AML-193 (cell line): ENCODE data around the gene PERCC1.

ENCODE experiments used
- DNase-seq, 2 experiments: peaks; one replicate each; lab custom pipeline; 2025; lab: John Stamatoyannopoulos, UW

The PERCC1 gene

DNA sequence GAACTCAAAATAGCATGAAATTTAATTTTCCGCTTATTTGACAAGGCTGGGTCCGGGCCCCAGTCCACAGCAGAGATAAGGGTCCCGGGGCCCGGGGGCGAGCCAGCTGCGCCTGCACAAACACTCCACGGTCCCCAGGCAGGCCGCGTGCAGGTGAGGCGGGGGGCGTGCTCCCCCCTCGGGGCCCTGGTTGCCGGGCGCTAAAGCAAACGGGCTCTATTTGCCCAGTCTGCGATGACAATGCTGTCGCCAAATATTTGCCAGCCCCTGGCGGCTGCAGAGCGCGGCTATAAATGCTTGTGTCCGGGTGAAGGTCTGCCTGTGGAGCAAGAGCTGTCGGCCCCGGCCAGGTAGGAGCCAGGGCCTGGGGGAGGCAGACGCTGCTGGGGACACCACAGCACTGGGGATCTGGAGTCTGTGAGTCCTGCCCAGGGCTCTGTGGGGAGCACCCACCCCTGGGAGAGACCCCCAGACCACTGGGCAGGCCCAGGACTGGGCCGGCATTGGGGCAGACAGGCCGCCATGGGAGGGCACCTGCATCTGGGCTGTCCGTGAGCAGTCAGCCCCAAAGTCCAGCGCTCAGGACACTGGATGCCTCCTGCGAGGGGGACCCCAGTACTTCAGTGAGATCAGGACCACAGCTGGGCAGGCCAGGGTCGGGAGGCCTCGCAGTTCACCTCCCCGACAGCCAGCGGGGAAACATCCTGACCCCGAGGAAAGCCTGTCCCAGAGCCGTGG is at the start of gene PERCC1:
Gene PERCC1 (plus strand): TSS at position 320 of the 738 bp plus-strand sequence. CDS start 1,516 bp downstream, outside the sequence.
- DNase-seq: no peak

DNA sequence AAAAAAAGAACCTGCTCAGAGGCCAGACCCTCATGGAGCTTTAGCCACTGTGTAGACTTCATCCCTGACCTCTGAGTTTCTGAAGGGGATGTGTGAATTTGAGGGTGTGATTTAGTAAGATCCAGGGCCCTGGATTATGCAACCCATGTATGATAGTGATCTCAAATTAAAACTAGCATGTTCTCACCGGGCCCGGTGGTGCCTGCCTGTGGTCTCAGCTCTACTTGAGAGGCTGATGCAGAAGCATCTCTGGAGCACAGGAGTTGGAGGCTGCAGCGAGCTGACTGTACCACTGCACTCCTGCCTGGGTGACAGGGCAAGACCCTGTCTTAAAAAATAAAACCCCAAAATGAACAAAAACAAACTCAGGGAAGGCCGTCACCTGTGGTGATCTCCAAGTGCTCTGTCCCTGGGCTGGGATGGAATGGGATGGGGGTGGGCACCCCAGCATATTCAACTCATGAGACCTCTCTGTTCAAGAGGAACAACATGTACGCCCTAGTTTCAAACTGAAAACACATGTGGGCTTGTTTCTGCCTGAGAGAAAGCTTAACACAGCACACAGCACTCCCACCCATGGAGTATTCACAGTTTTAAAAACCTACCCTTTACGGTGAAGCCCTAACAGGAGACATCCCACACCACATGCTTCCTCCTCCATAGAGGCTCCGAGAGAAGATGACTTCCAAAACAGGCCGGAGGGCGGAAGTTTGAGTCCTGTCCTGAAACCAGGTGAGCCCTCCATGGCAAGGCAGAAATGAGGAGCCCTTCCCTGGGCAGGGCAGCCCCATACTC is 49.1 kb upstream of the PERCC1 start:
- no peak for DNase-seq

DNA sequence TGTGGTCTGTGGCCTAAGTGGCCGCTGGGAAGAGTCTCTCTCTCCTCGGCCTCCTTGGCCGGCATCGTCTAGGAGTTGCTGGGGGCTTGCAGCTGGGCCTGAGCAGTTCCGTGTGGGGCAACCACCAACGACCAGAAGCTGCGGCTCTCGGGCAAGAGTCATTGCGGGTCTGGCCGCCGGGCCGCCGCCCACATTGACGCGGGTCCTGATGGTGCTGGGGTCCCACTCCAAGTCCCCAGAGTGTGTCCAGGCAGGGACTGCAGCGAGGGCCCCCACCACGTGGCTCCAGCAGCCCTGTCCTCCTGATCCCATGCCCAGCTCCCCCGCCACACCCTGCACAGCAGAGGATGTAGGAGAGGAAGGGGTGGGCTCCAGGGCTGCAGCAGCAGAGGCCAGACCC is 47.3 kb upstream of the PERCC1 start:
- DNase-seq: no peak

DNA sequence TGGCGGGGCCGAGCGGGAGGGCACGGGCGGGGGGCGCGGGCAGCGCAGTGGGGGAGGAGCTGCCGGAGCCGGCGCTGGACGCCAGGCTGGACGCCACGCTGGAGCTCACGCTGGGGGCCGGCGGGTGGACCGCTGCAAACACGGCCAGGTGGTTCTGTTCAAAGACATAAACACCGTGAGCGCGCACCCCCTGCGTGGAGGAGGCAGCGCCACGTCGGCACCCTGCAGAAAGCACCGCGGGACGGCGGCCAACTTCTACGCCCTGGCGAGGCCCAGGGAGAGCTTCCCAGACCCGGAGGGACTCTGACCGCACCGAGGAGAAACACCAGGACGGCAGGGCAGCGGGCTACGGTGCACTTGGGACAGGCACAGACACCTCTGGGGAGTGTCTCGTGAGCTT is 45.6 kb upstream of the PERCC1 start:
- DNase-seq: no peak

DNA sequence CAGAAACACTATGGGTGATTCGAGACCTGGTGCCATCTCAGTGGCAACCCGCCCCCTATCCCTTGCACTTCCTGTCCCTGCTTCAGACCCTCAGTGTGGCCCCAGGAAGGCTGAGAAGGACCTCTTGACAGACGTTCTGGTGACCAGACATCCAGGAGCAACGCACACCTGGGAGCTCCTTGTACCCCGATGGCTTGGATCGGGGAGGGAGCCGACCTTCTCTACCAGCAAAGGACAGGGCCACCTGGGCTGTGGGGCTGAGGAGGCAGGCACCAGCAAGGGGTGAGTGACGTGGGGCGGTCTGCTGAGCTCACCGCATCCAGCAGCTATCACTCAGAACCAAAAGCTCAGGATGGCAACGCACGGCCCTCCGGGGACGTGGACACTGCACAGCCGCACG is 43.5 kb upstream of the PERCC1 start:
- DNase-seq: no peak

DNA sequence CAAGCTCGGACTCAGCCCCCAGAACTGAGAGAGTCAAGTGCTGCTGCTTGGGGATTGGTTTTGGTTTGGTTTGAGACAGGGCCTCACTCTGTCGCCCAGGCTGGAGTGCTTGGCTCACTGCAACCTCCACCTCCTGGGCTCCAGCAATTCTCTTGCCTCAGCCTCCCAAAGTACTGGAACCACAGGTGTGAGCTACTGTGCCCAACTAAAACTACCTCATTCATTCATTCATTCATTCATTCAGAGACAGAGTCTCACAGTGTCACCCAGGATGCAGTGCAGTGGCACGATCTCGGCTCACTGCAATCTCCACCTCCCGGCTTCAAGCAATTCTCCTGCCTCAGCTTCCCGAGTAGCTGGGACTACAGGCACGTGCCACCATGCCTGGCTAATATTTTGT is 41.1 kb upstream of the PERCC1 start:
- no peak for DNase-seq

DNA sequence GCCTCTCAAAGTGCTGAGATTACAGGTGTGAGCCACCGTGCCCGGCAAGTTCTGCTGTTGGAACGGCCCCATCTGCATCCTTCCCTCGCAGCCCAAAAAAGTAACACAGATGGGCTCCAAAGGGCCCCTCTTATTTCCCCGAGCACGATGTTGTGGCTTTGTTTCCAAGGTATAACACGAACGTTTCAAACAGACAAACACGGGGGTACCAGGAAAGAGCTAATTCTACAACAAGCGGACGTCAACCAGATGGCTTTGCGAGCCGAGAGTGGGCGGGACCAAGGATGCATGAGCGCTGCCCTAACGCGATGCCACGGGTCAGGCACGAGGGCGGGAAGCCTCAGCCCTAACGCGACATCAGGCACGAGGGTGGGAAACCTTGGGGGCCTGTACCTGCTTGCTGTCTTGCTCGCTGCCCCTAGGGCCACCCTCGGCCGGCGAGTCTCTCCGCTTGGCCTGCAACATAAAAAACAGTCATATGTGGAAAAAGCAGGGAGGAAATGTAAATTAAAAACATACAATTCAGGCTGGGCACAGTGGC is 40.6 kb upstream of the PERCC1 start:
- DNase-seq: no peak

DNA sequence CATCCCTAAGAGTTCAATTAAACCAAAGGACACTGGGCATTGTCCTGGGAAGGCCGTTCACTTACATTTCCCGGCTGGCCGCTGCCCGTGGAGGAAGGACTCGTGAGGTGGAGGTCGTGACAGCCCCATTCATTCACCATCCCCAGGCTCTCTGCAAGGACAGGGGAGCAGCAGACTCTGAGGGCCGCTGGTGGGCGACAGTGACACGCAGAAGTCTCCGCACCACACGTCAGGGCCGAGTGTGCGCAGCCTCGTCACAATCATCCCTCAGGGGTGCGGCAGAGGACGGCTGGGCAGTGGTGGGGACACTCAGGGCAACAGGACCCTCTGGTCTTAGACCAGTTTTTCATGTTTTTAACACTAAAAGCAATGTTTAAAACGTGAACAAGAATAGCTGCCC is 38.1 kb upstream of the PERCC1 start:
- DNase-seq: no peak

DNA sequence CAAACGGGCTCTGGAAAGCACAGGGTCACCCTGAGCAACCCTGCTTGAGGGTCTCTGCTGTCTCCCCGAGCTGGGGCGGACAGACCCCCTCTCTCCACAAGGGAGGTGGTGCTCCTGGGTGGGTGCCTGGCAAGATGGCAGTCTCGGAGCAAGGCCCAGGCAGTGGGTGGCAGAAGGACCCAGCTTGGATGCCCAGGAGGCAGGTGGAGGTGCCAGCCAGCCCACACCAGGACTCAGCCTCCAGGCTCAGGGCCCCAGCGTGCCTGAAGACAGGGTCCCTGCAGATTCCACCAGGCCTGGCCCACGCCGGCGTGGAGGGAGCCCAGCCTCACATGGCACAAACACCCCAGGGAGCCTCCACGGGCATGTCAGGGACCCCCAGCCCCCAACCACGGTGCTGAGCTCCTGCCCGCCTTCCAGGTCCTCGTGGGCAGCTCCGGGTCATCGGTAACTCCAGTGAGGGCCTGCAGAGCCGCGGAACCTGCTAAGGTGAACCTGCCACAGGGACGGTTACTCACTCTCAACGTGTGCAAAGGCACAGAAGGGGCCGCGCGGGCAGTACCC is 37.2 kb upstream of the PERCC1 start:
- no peak for DNase-seq

DNA sequence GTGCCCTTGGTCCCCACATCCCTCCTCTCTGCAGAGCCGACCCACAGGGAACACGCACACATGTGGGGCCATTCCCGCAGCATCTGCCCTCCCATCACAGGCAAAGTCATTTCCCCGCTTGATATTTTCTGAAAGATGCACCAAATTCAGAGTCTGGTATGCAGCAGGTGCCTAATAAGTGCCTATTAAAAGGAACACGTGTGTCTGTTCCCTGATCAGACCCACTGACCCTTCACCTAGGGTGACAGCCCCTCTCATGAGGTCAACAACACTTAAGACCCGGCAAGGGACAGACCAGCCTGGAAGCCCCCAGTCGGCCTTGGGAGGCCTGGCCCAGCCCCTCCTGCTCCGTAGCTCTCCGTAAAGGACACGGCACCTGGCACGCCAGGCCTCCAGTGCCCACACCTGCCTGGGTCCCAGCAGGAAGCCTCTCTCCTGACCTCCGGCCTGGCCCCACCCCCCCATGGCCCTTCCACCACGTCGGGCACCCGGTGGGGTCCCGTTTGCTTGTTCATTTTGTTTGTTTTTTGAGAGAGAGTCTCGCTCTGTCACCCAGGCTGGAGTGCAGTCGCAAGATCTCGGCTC is 36.4 kb upstream of the PERCC1 start:
- DNase-seq: no peak

DNA sequence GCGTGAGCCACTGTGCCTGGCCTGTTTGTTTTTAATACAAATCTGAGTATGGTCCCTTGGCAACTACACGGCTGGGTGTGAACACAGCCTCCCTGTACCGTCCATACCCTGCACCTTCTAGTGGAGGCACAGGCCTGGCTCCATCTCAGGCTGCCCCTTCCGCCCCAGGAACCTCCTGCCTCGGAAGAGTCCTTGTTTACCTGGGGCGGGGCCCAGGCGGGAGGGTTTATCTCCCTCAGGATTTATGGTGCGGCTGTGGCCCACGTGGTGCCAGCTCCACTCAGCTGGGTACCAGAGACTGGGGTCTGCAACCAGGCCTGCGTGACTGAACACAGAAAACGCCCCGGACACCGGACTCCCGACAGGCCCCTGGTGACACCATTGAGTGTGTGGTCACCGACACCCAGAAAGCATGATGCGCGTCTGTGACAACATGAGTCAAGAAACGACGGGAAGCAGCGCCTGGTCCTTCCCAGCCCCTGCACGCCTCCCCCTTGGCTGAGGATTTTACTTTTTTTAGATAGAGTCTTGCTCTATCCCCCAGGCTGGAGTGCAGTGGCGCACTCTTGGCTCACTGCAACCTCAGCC is 35.3 kb upstream of the PERCC1 start:
- no peak for DNase-seq

DNA sequence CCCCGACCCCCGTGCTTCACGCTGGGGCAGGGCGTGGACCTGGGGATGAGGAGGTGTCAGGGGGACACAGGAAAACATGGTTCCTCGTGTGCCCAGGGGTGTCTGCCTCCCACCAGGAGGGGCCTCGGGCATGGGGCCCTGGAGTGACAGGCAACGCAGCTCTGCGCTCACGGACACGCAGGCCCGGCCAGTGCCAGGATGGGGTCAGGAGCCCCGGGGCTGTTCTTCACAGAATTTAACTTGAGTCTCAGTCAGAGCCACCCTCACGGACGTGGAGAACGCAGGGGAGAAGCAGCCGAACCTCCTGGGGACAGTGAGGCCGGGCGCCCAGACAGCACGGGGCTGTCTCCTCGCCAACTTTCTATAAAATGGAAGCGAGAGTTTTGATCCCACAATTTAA is 33.1 kb upstream of the PERCC1 start:
- DNase-seq: no peak

DNA sequence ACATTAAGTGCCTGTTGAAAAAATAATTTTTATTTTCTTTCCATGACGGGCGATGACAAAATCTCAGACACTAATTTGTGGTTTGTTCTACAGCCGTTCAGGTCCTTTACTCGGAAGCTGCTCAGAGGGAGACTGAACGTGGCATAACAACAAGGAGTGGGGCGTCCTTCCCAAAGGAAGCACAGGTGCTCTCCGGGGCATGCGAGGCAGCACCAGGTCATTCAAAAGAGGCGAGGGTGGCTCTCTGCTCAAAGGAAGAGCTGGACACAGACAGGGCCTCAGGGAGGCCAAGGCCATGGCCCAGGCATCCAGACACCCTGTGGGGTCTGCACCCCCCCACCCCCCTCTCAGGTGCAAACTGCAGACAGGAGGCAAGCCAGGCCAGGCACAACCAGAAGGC is 32.5 kb upstream of the PERCC1 start:
- DNase-seq: no peak

DNA sequence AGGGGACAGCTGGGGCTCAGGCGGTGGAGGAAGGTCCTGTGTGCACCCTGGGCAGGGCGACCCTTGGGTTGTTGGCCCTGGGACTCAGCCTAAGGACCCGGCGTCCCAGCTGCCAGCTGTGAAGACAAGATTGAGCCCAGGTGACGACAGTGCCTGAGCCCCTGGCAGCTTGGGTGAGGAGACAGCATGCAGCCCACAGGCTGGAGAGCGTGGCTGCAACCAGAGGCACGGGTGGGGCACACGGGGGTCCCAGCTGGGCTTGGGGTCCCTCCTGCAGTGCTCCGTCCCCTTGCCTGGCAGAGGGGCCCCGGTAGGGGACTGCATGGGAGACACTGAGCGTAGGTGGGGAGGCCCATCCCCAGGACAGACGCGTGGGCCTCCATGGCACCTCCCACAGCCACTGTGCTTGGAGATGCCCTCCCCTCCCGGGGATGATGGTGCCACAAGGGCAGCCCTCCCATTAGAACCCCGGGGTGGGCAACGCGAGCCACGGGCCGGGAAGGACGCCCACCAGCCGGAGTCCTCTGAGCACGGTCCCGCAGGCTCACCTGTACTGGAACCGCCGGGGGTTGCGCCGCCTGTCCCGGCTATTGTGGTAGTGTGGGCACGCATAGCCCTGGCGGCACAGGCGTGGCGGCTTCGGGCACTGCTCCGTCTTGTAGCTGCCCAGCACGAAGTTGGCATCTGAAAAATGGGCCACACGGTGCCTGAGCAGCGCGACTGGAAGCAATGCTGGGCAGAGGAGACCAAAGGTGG is 31.9 kb upstream of the PERCC1 start:
- no peak for DNase-seq

DNA sequence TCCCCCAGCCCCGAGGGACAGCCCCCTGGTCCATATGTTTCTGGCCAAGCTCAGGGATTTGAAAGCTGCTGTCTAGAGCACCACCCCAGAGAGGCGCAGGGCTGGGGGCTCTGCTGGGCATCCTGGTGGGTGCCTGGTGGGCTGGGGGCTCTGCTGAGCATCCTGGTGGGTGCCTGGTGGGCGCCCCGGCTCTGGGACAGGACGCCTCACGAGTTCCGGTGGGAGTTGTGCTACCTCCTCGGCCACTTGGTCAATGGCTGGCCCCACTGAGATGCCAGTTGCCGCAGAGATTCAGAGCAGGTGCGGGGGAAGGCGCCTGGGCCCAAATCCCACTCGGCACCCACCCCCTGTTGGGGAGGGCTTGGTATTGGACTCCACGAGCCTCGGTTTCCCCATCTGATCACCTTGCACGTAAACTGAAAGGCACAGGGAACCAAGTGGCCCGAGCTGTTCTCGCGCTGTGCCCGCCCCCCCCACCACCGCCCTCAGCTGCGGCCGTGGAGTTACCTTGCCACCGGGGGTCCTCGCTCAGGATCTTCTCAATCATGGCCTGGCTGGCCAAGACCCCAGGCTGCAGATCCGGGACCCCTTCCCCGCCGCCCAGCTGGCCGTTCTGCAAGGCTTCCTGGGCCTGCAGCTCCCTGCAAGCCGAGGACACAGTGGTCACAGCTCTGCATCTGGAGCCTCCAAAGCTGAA is 29.7 kb upstream of the PERCC1 start:
- DNase-seq: no peak

DNA sequence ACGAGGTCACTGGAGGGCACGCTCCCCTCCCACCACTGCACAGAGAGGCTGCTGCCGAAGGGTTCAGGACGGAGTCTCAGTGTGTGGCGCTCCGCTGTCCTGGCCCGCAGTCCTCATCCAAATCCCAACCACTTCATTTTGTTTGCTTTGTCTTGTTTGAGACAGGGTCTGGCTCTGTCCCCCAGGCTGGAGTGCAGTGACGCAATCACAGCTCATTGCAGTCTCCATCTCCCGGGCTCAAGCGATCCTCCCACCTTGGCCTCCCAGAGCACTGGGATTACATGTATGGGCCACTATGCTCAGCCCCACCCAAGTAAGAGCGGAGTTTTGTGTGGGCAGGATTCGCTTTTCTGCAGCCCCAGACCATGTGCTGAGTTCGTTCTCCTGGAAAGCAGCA is 29.1 kb upstream of the PERCC1 start:
- no peak for DNase-seq

DNA sequence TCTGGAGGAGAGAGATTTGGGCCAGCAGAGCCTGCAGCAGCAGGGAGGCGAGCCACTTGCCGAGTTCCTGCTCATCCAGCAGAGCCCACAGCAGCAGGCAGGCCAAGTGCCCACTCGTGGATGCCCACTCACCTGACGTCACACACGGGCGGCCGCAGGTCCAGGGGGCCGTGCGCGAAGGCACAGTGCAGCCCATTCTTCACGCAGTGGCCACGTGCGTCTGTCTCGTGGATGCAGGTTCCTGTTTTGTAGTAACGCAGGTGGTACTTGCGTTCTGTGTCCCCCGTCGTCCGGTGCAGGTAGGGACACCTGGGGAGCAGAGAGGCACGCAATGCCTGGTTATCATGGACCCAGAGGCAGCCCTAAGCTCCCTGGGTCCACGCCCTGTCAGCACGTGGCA is 27.8 kb upstream of the PERCC1 start:
- no peak for DNase-seq

DNA sequence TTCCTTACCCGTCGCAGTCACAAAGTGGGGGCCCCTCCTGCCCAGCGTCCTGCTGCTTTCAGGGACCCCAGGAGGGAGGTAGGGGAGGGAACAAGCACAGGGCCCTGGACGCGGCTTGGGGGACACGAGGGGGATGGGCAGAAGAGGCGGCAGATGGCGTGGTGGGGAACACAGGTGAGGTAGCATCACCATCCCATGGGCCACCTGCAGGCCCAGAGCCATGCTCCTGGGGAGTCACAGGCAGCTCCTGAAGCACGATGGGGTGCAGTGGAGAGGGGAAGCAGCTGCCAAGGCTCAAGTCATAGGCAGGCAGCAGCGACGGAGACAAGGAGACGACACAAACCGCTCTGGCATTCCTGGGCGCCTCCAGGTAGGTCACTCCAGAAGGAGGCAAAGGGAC is 27.1 kb upstream of the PERCC1 start:
- DNase-seq: no peak

DNA sequence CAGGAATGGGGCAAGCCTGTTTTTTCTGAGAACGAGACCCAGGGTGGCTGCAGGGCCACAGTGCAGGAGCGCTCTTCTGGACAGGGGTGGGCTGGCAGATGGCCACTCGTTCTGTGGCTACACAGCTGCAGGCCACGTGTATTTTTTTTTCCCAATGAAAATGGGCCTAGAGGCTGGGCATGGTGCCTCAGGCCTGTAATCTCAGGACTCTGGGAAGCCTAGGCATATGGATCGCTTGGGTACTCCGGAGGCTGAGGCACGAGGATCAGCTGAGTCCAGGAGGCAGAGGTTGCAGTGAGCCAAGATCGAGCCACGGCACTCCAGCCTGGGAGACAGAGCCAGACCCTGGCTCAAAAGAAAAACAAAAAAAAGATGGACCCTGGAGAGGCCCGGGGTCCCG is 23.1 kb upstream of the PERCC1 start:
- no peak for DNase-seq

DNA sequence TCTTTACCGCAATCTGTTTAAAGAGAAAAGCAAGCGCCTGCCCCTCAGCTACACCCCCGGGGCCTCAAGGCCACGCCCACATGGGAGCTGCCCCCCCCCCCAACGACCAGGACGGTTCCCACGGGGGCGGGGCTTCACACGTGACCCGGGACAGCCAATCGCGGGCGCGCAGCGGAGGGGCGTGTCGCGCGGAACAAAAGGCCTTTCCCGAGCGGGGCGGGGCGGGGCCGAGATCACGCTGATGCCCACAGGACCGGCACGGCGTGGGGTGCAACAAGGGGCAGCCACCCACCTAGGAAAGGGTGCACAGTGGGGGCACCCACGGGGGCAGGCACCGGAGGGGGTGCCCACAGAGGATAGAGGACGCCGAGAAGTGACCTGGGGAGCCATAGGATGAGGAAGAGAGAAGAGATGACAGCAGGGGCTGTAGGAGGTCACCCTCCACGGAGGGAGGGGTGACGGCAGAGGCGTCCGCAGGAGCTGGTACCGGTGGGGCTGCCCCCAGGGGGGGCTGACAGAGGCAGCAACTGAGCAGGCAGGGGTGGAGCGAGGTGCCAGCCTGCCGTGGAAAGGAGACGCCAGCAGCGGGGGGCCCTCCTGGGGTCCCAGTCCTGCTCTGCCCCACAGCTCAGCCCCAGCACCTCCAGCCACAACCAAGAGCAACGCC is 22.6 kb upstream of the PERCC1 start:
- DNase-seq: peak; percentile 65 to 71
